KOPT-K1 (cell line): Measurements from ENCODE around the gene E2F1.

Source experiments
- H3K27ac ChIP-seq: fragments of 200-600 bp; sonication (generic); 2 replicates; pipeline ENCODE4 v1.5.1; 2016; ENCODE audit warnings: antibody characterized with exemption, mild to moderate bottlenecking, low read depth, low read length; ENCODE audit not compliant: poor library complexity, severe bottlenecking
- H3K36me3 ChIP-seq: fragments of 200-600 bp; sonication (generic); 2 replicates; pipeline ENCODE4 v1.5.1; 2017; ENCODE audit warnings: antibody characterized with exemption, mild to moderate bottlenecking, low read length, moderate library complexity; ENCODE audit not compliant: insufficient read depth
- H3K9me3 ChIP-seq: fragments of 200-600 bp; sonication (generic); 2 replicates; pipeline ENCODE4 v1.5.1; 2017; ENCODE audit warnings: antibody characterized with exemption, low read length, mild to moderate bottlenecking; ENCODE audit not compliant: insufficient read depth, poor library complexity, severe bottlenecking

E2F1 gene

GRCh38 chr20:33663161-33664084 lies 22.8 kb downstream of the E2F1 start:
- H3K36me3 ChIP-seq = peaks cover 47% of the 10 kb centered on the region

GRCh38 chr20:33662172-33662571 lies 24.0 kb downstream of the E2F1 start, which contains the start of gene C20orf144:
C20orf144 (plus strand) TSS chr20:33662327; CDS start chr20:33662346, 19 bp downstream.
- H3K36me3 ChIP-seq = peaks cover 47% of the 10 kb centered on the region

More at GRCh38 chr20:33663161-33664084, 22.8 kb downstream of the E2F1 start:
- Histone ChIP-seq H3K9me3 (no peaks in the 10 kb centered on the region), H3K27ac (peak overlapping the region; percentile 80)

GRCh38 chr20:33660685-33661058 lies 25.5 kb downstream of the E2F1 start:
- Histone ChIP-seq H3K9me3 (no peaks in the 10 kb centered on the region), H3K27ac (no peak overlapping the region), H3K36me3 (peaks cover 47% of the 10 kb centered on the region)

More at GRCh38 chr20:33662172-33662571, 24.0 kb downstream of the E2F1 start, which contains the start of gene C20orf144:
- Histone ChIP-seq H3K27ac (peak within 1 kb of the TSS; percentile 80), H3K9me3 (no peaks in the 10 kb centered on the region)

DNA sequence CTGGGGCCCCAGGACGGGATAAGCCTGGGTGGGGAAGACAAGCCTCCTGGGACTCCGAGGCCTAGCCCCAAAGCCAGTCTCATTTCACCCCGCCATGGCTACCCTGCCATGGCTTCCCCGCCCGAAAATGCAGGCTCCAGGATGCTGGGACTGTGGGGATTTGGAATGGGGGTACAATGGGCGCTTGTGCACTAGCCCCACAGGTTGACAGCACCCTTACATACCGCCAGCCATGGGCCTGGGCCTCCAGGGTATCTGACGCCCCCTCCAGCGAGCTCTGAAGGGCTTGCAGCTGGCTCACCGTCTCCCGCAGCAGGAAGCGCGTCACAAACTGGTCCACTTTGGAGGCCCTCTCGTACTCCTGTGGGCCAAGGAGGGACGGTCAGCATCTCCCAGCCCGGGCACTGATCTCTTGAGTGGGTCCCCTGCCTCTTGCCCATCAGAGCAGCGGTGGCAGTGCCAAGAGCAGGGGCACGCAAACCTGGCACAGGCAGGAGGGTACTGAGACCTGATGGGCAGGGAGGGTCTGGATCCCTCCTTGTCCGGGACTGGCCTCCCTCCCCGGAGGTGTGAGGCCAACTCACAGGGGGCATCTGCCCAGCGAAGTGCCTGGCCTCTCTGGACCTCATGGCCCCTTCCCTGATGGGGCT lies 26.0 kb downstream of the E2F1 start:
- H3K9me3 ChIP-seq = no peaks in the 10 kb centered on the region
- H3K36me3 ChIP-seq = peaks cover 47% of the 10 kb centered on the region
- no peak overlapping the region for H3K27ac ChIP-seq

DNA sequence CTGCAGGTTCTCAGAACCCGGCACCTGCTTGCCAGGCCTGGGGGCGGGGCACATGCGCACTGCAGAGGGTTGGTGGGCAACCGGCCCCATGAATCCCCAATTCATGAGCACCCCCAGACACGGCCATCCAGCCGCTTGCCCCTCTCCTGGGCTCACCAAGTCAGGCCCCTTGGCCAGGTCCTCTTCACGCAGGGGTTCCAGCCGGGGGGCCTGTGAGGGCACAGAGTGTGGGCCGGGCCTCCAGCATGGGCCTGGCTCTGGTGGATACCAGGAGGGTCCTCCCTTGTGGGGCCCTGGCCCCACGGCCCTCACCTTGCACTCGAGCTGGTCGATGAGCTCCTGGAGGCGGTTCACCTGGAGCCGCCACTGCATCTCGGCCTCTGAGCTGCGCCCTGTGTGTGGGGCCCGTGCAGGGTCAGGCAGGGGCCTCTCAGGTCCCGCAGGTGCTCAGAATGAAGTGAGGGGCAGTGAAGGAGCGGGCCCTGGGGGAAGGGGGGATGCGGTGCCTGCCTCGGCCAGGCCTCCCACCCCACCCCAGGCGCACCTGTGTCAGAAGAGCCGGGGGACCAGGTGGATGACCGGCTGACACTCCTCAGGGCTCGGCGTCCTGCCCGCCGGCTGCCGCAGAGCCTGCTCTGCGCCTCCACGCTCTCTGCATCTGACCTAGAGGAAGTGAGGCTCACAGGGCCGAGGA lies 26.7 kb downstream of the E2F1 start:
- Histone ChIP-seq H3K36me3 (peaks cover 47% of the 10 kb centered on the region), H3K27ac (no peak overlapping the region), H3K9me3 (no peaks in the 10 kb centered on the region)

GRCh38 chr20:33658929-33659328 lies 27.3 kb downstream of the E2F1 start:
- Histone ChIP-seq H3K9me3 (no peaks in the 10 kb centered on the region), H3K27ac (no peak overlapping the region), H3K36me3 (peaks cover 47% of the 10 kb centered on the region)

- H3K9me3 ChIP-seq = no peaks in the 10 kb centered on the region
- peaks cover 47% of the 10 kb centered on the region for H3K36me3 ChIP-seq
- H3K27ac ChIP-seq = no peak overlapping the region
Observed at GRCh38 chr20:33658510-33658909, 27.7 kb downstream of the E2F1 start.

- Histone ChIP-seq H3K27ac (no peak overlapping the region), H3K9me3 (no peaks in the 10 kb centered on the region), H3K36me3 (peaks cover 47% of the 10 kb centered on the region)
Observed at GRCh38 chr20:33657704-33658095, 28.5 kb downstream of the E2F1 start.

DNA sequence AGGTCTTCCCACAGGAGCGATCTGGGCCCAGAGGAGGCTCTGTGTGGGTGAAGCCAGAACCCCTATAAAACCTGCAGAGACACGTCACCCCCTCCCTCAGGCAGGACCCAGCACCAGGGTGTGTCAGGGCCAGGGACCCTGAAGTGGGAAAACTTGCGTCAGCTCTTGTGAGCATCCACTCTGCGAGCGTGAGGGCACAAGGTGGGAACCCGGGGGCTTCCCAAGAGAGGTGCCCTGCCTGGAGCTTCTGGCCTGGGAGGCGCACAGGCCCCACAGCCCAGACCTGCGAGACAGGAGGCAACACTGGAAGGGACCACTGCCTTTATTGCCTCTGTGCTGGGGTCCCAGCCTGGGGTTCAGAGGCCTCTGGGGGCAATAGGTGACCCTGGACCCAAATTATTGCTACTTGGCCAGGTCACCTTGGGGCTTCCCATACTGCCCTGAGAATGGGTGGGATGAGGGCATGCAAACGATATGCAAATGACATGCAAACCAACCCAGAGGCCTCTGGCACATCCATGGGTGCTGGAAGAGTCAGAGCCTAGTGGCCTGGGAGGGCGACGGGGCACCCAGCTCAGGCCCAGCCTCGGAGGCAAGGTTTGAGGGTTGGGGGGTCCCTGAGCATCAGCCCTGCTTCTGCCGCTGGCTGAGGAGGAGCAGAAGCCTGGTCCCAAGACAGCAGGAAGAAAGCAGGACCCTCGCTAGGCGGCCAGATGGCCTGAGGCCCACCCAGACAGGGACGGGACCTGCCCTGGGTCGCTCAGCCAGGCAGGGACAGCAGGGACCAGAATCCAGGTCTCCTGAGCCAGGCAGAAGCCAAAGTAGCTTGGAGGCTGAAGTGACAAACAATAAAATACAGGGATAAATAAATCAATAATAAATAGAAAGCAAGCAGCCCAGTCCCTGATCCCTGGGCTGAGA lies 29.1 kb downstream of the E2F1 start:
- no peak overlapping the region for H3K27ac ChIP-seq
- H3K9me3 ChIP-seq = no peaks in the 10 kb centered on the region
- H3K36me3 ChIP-seq = peaks cover 47% of the 10 kb centered on the region

GRCh38 chr20:33656010-33656782 lies 30.0 kb downstream of the E2F1 start:
- Histone ChIP-seq H3K36me3 (peaks cover 47% of the 10 kb centered on the region), H3K27ac (no peak overlapping the region), H3K9me3 (no peaks in the 10 kb centered on the region)

DNA sequence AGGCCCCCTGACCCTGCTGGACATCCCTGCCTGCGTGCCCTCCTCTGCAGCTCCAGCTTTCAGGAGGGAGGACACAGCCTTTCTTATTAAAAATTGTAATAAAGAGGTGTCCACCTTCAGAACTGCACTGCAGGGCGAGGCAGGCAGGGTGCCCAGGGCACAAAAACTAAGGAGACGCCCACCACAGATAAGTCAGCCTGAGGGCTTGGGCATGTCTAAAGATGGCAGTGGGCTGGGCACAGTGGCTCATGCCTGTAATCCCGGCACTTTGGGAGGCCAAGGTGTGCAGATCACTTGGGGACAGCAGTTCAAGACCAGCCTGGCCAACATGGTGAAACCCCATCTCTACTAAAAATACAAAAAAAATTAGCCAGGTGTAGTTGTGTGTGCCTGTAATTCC lies 31.0 kb downstream of the E2F1 start:
- H3K36me3 ChIP-seq = peaks cover 42% of the 10 kb centered on the region
- no peaks in the 10 kb centered on the region for H3K9me3 ChIP-seq
- no peak overlapping the region for H3K27ac ChIP-seq

GRCh38 chr20:33654680-33655161 lies 31.5 kb downstream of the E2F1 start:
- no peak overlapping the region for H3K27ac ChIP-seq
- H3K9me3 ChIP-seq = no peaks in the 10 kb centered on the region
- peaks cover 38% of the 10 kb centered on the region for H3K36me3 ChIP-seq

DNA sequence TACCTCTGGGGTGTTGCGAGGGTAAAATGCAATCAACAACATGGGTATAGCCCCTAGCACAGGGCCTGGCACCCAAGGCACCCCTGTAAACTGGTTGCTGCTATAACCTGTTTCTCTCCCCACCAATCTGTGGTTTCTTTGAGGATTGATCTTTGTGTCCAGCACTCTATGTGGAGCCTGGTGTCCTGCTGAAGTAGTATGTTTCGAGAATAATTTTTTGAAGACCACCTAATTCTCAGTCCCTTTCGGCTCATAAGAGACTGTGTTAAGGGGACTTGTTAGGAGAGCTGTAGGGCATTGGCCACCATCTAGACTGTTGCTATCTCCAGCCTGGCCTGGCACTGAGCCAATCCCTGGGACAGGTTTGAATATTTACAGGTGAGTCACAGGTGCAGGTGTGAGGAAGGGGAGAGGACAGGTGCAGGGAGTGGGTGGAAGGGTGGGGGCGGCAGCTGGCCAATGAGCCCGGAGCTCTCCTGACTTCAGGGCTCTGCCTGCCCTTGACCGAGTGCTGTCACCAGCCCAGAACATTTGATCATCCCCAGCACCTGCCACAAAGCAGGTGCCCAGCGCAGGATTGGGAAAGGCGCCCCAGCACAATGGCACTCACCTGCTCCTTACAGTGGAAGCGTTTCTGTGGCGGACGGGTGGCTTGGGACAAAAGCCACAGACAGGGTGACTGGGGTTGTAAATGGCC lies 32.1 kb downstream of the E2F1 start:
- Histone ChIP-seq H3K36me3 (peaks cover 31% of the 10 kb centered on the region), H3K9me3 (no peaks in the 10 kb centered on the region), H3K27ac (no peak overlapping the region)
